GM20000 (cell line): ENCODE data around the gene MYO9B.

Source experiments
- DNase-seq: peaks from one replicate; pipeline ENCODE4 v3.0.0; 2012; ENCODE audit warnings: low spot score
- TF ChIP-seq, protein P1 (sequence below): IDR thresholded peaks from 2 replicates; pipeline ENCODE4 v1.5.1; 2012; ENCODE audit warnings: mild to moderate bottlenecking, control low read depth; ENCODE audit errors: extremely low read depth, missing control alignments

MYO9B gene

GRCh38 chr19:17236811-17237543 lies 161.4 kb downstream of the MYO9B start:
- no peak for DNase-seq
- TF ChIP-seq, protein P1, sequence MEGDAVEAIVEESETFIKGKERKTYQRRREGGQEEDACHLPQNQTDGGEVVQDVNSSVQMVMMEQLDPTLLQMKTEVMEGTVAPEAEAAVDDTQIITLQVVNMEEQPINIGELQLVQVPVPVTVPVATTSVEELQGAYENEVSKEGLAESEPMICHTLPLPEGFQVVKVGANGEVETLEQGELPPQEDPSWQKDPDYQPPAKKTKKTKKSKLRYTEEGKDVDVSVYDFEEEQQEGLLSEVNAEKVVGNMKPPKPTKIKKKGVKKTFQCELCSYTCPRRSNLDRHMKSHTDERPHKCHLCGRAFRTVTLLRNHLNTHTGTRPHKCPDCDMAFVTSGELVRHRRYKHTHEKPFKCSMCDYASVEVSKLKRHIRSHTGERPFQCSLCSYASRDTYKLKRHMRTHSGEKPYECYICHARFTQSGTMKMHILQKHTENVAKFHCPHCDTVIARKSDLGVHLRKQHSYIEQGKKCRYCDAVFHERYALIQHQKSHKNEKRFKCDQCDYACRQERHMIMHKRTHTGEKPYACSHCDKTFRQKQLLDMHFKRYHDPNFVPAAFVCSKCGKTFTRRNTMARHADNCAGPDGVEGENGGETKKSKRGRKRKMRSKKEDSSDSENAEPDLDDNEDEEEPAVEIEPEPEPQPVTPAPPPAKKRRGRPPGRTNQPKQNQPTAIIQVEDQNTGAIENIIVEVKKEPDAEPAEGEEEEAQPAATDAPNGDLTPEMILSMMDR, result no peak

DNA sequence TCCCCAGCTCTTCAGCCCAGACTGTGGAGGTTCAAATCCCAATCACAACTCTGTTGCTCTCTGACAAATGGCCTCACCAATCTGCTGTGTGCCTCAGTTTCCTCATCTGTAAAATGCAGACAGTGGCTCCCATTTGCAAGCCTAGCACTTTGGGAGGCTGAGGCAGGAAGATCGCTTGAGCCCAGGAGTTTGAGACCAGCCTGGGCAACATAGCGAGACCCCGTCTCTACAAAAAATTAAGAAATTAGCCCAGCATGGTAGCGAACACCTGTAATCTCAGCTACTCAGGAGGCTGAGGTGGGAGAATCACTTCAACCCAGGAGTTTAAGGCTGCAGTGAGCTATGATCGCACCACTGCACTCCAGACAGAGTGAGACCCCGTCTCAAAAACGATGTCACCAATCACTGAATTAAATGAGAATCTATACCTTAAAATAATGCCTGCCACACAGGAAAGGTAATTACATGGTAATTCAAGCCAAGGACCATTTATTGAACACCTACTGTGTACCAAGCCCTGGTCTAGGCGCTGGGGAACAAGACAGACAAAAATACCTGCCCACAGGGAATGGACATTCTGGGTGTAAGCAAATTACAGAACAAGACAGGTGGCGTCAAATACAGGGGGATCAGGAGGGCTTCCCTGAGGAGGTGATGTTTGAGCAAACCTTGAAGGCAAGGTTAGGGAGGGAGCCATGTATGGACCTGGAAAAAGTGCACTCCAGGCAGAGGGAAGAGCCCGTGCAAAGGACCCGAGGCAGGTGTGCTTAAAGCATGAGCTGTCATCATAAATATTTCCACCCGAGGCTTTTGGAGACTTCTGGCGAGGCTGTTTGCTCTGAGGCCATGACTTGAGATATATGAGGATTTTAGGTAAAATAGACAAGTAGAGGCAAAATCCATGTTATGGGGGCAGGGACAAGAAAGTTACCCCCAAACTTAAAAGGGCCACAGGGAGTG lies 162.4 kb downstream of the MYO9B start:
- no peak for DNase-seq
- TF ChIP-seq, protein P1, result no peak

- TF ChIP-seq, protein P1, result no peak
- no peak for DNase-seq
Measured at GRCh38 chr19:17240062-17240752, 164.6 kb downstream of the MYO9B start.

GRCh38 chr19:17240826-17241399 lies 165.3 kb downstream of the MYO9B start:
- DNase-seq, result no peak
- TF ChIP-seq, protein P1, result no peak

GRCh38 chr19:17242431-17243208 lies 167.0 kb downstream of the MYO9B start:
- DNase-seq, result no peak
- TF ChIP-seq, protein P1, result no peak

DNA sequence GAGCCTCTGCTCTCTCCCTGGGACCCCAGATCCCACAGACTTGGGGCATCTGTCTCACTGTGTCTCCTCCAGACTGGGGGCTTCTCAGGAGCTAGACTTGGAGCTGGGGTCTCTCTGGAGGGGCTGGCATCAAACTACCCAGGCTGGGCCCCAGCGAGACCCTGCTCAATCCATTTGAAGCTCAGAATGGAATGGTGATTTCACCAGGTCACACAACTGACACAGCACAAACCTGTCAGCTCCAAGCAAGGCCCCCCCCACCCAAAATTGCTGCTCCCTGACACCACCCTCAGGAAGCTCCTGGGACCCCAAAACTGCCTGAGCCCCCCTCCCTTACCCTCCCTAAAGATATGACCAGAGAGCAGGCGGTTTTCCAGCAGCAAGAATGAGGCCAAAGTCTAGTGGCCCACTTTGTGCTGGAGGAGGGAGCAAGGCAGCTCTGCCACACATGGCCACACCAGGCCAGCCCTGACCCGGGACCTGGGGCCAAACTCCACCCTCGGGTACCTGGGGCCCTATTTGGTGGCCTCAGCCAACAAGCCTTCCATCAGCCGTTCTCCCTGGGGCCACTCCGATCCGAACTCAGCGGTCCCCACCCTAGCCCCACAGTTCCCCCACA lies 167.7 kb downstream of the MYO9B start:
- DNase-seq, result no peak
- TF ChIP-seq, protein P1, result no peak
